Neural progenitor cell (in vitro differentiated cells): ENCODE measurements around the gene TRMT1. TPM values are rescaled to one million over a fixed set of nuclear protein-coding genes. Genes with fewer than 3 reads are reported as not detected.

ENCODE experiments used
- DNase-seq: peaks from one replicate; pipeline ENCODE4 v3.0.0-alpha.2; 2016; ENCODE audit warnings: low spot score
- H2AFZ ChIP-seq: fragments of 200-600 bp; sonication (generic); replicated peaks from 2 replicates; pipeline ENCODE4 v1.6.1; 2016; ENCODE audit warnings: antibody characterized with exemption
- H3F3A ChIP-seq: fragments of 200-600 bp; sonication (generic); 2 replicates; pipeline ENCODE4 v1.6.1; 2016; ENCODE audit warnings: antibody characterized with exemption, low read depth
- H3K27ac ChIP-seq: fragments of 200-600 bp; sonication (generic); 2 replicates; pipeline ENCODE4 v1.5.1; 2016; ENCODE audit warnings: mild to moderate bottlenecking
- H3K27me3 ChIP-seq: fragments of 200-600 bp; sonication (generic); 2 replicates; pipeline ENCODE4 v1.6.1; 2016; ENCODE audit warnings: mild to moderate bottlenecking, moderate library complexity
- H3K36me3 ChIP-seq: fragments of 200-600 bp; sonication (generic); 2 replicates; pipeline ENCODE4 v1.5.1; 2016
- H3K4me1 ChIP-seq: fragments of 200-600 bp; sonication (generic); 2 replicates; pipeline ENCODE4 v1.6.1; 2016; ENCODE audit warnings: mixed run types
- H3K4me2 ChIP-seq: fragments of 200-600 bp; sonication (generic); 2 replicates; pipeline ENCODE4 v1.6.1; 2016
- H3K4me3 ChIP-seq: fragments of 200-600 bp; sonication (generic); 2 replicates; pipeline ENCODE4 v1.5.1; 2016
- H3K79me2 ChIP-seq: fragments of 200-600 bp; sonication (generic); 2 replicates; pipeline ENCODE4 v1.6.1; 2016; ENCODE audit warnings: low read depth
- H3K9ac ChIP-seq: fragments of 200-600 bp; sonication (generic); 2 replicates; pipeline ENCODE4 v1.6.1; 2016
- H3K9me3 ChIP-seq: fragments of 200-600 bp; sonication (generic); 2 replicates; pipeline ENCODE4 v1.5.1; 2016; ENCODE audit warnings: low read depth
- H4K20me1 ChIP-seq: fragments of 200-600 bp; sonication (generic); 2 replicates; pipeline ENCODE4 v1.6.1; 2016; ENCODE audit warnings: low read depth
- H3K27ac Mint-ChIP-seq: 3 replicates; pipeline ENCODE4 v1.8.0; 2021; ENCODE audit warnings: mixed read lengths
- H3K27me3 Mint-ChIP-seq: 2 replicates; pipeline ENCODE4 v1.8.0; 2022; ENCODE audit warnings: low read depth, mild to moderate bottlenecking, inconsistent platforms, moderate library complexity, mixed read lengths; ENCODE audit not compliant: insufficient read depth
- H3K36me3 Mint-ChIP-seq: 3 replicates; pipeline ENCODE4 v1.8.0; 2021; ENCODE audit warnings: mixed read lengths
- H3K4me1 Mint-ChIP-seq: 3 replicates; pipeline ENCODE4 v1.8.0; 2021; ENCODE audit warnings: mixed read lengths
- H3K4me3 Mint-ChIP-seq: 3 replicates; pipeline ENCODE4 v1.8.0; 2021; ENCODE audit warnings: mild to moderate bottlenecking, moderate library complexity, mixed read lengths
- H3K9me3 Mint-ChIP-seq: 3 replicates; pipeline ENCODE4 v1.8.0; 2020; ENCODE audit warnings: mixed read lengths
- EZH2 ChIP-seq: fragments of 200-600 bp; sonication (generic); IDR thresholded peaks from 2 replicates; pipeline ENCODE4 v1.6.1; 2017; ENCODE audit warnings: antibody characterized with exemption, mild to moderate bottlenecking, moderate library complexity
- EZH2phosphoT487 ChIP-seq: fragments of 200-600 bp; sonication (generic); IDR thresholded peaks from 2 replicates; pipeline ENCODE4 v1.6.1; 2017; ENCODE audit warnings: antibody characterized with exemption
- total RNA-seq: library from RNA; depleted of rRNA; stranded (reverse); fragments of >200 nt; gene quantifications from 2 replicates; pipeline ENCODE4 v1.2.3, GENCODE V29; 2015; ENCODE audit warnings: low replicate concordance
- TF ChIP-seq, protein P1 (sequence below): fragments of 200-600 bp; sonication (generic); IDR thresholded peaks from 2 replicates; pipeline ENCODE4 v1.5.1; 2017; ENCODE audit warnings: antibody characterized with exemption, mild to moderate bottlenecking

The TRMT1 gene
- total RNA-seq, 1 donor from 2014 or later: 30.2 TPM

DNA sequence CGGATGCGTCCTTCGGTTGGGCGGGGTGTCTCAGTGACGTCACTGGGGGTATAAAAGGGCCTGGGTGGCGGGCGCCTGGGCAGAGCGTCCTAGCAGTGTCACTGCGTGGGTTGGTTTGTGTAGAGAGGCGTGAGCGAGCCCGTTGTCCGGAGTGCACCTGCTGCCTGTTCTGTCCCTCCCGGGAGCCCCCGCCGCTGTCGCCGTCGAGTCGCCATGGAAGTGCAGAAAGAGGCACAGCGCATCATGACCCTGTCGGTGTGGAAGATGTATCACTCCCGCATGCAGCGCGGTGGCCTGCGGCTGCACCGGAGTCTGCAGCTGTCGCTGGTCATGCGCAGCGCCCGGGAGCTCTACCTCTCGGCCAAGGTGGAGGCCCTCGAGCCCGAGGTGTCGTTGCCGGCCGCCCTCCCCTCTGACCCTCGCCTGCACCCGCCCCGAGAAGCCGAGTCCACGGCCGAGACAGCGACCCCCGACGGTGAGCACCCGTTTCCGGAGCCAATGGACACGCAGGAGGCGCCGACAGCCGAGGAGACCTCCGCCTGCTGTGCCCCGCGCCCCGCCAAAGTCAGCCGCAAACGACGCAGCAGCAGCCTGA lies 36.5 kb upstream of the TRMT1 start:
- Histone ChIP-seq H3K4me3 (peak overlapping the region; percentile 91), H4K20me1 (peaks cover 25% of the 10 kb centered on the region), H3K27me3 (peaks cover 6% of the 10 kb centered on the region), H3K9me3 (no peaks in the 10 kb centered on the region), H3K4me1 (peaks cover 8% of the 10 kb centered on the region), H3F3A (peaks cover 48% of the 10 kb centered on the region), H2AFZ (no peak overlapping the region), H3K4me2 (peak overlapping the region; percentile 90), H3K9ac (peak overlapping the region; percentile 87), H3K79me2 (peaks cover 38% of the 10 kb centered on the region), H3K27ac (peak overlapping the region; percentile 97), H3K36me3 (no peaks in the 10 kb centered on the region)
- TF ChIP-seq EZH2: no peak
- TF ChIP-seq EZH2phosphoT487: no peak
- TF ChIP-seq, protein P1, sequence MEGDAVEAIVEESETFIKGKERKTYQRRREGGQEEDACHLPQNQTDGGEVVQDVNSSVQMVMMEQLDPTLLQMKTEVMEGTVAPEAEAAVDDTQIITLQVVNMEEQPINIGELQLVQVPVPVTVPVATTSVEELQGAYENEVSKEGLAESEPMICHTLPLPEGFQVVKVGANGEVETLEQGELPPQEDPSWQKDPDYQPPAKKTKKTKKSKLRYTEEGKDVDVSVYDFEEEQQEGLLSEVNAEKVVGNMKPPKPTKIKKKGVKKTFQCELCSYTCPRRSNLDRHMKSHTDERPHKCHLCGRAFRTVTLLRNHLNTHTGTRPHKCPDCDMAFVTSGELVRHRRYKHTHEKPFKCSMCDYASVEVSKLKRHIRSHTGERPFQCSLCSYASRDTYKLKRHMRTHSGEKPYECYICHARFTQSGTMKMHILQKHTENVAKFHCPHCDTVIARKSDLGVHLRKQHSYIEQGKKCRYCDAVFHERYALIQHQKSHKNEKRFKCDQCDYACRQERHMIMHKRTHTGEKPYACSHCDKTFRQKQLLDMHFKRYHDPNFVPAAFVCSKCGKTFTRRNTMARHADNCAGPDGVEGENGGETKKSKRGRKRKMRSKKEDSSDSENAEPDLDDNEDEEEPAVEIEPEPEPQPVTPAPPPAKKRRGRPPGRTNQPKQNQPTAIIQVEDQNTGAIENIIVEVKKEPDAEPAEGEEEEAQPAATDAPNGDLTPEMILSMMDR: no peak
- H3K4me1 Mint-ChIP-seq: peaks cover 42% of the 10 kb centered on the region
- H3K36me3 Mint-ChIP-seq: peaks cover 7% of the 10 kb centered on the region
- H3K27me3 Mint-ChIP-seq: peaks cover 15% of the 10 kb centered on the region
- peak overlapping the region; percentile 98 for H3K27ac Mint-ChIP-seq
- no peaks in the 10 kb centered on the region for H3K9me3 Mint-ChIP-seq
- peak; percentile 97 for DNase-seq
- peak overlapping the region; percentile 94 for H3K4me3 Mint-ChIP-seq

DNA sequence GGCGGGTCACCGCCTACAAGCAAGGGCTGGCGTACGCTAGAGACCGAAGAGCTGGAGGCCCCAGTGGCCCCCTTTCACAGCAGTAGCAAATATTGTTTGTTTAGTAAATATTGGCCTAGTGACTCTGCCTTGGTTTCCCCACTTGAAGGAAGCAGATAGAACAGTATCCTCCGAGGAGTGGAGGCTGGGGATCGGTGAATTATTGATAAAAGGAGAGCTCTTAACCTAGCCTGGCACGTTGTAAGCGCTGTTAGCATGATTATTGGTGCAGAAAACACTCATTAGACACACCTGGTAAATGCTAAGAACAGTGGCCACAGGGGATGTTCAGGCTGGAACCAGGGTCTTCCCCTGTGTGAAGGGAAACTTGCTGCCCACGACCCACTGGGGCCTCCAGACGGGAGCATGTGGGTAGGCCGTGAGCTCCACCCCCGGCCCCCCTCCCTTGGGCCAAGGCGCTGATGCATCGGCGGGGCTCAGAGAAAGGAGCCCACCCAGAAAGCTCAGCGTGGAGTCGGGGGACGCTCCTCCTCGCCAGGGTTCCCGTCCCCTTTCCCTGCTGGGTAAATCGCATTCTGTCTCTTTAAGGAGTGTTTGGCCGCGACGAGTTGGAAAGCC lies 35.9 kb upstream of the TRMT1 start:
- peaks cover 8% of the 10 kb centered on the region for H3K4me1 ChIP-seq
- no peaks in the 10 kb centered on the region for H3K36me3 ChIP-seq
- DNase-seq: peak; percentile 71
- H3K27me3 ChIP-seq: peaks cover 6% of the 10 kb centered on the region
- peaks cover 7% of the 10 kb centered on the region for H3K36me3 Mint-ChIP-seq
- H3K9me3 Mint-ChIP-seq: no peaks in the 10 kb centered on the region
- peak overlapping the region; percentile 76 for H3K9ac ChIP-seq
- TF ChIP-seq EZH2 (no peak), EZH2phosphoT487 (no peak)
- TF ChIP-seq, protein P1: no peak
- H3F3A ChIP-seq: peaks cover 46% of the 10 kb centered on the region
- H3K27ac ChIP-seq: peak overlapping the region; percentile 97
- H3K4me2 ChIP-seq: peak overlapping the region; percentile 90
- peaks cover 25% of the 10 kb centered on the region for H4K20me1 ChIP-seq
- H3K4me3 Mint-ChIP-seq: peak overlapping the region; percentile 94
- peaks cover 38% of the 10 kb centered on the region for H3K79me2 ChIP-seq
- H3K4me1 Mint-ChIP-seq: peaks cover 40% of the 10 kb centered on the region
- no peaks in the 10 kb centered on the region for H3K9me3 ChIP-seq
- H2AFZ ChIP-seq: no peak overlapping the region
- peaks cover 12% of the 10 kb centered on the region for H3K27me3 Mint-ChIP-seq
- H3K27ac Mint-ChIP-seq: peak overlapping the region; percentile 98
- H3K4me3 ChIP-seq: peak overlapping the region; percentile 91

DNA sequence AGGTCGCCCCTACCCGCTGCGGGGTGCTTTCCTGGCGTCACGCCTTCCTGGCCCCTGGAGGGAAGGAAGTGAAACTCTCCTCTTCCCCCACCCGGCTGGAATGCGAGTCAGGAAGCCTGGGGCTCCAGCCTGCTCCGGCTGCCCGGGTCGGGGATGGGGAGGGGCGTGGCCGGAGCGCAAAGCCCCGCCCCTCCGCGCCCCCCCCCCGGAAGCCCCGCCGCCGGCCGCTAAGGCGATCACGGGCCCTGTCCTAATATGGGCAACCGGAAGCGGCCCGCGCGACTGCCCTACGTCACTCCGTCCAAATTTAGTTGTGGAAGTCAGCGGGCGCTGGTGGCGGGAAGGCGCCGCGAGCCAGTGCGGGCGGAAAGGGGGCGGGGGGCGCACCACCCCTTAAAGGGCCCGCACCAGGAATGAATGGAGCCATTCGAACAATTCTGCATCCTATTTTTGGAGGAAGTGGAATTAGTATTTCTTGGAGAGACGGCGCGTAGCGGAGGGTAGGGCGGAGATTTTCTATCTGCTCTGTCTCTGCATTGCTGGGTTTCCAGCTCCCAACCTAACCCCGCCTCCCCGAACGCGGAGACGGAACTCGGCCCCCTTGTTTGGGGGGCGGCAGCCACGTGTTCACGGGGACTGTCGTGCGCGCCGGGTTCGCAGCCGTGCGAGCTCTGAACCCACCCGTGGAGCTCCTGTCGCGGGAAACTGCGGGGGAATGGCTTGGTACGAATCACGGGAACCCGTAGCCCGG lies 35.2 kb upstream of the TRMT1 start:
- Mint-ChIP-seq H3K9me3 (no peaks in the 10 kb centered on the region), H3K4me3 (peak overlapping the region; percentile 94), H3K4me1 (peaks cover 39% of the 10 kb centered on the region), H3K27ac (peak overlapping the region; percentile 99), H3K27me3 (peaks cover 16% of the 10 kb centered on the region), H3K36me3 (peaks cover 7% of the 10 kb centered on the region)
- Histone ChIP-seq H3K79me2 (peaks cover 38% of the 10 kb centered on the region), H3K36me3 (no peaks in the 10 kb centered on the region), H3K27ac (peak overlapping the region; percentile 97), H3K27me3 (peaks cover 6% of the 10 kb centered on the region), H3K4me3 (peak overlapping the region; percentile 91), H4K20me1 (peaks cover 25% of the 10 kb centered on the region), H3K4me1 (peaks cover 8% of the 10 kb centered on the region), H3F3A (peaks cover 42% of the 10 kb centered on the region), H3K9ac (peak overlapping the region; percentile 80), H3K4me2 (peak overlapping the region; percentile 94), H3K9me3 (no peaks in the 10 kb centered on the region), H2AFZ (no peak overlapping the region)
- peak; percentile 99 for DNase-seq
- TF ChIP-seq EZH2: no peak
- no peak for TF ChIP-seq EZH2phosphoT487
- TF ChIP-seq, protein P1: peak; percentile 17
